ENCODE results near the gene PRDM16. TPM values are rescaled to one million over a fixed set of nuclear protein-coding genes. Genes with fewer than 3 reads are reported as not detected.

The PRDM16 gene
- total and polyA plus RNA-seq, 2 of the 8 experiments (the other 6 are each of a cell fraction or from before 2014, with no cell fraction given), result 0.39 to 0.43 TPM

GRCh38 chr1:3483801-3484444 lies 414.9 kb downstream of the PRDM16 start (continued):
- TF ChIP-seq EZH2 (IDR thresholded peaks at IDR 0.05; ENCODE audit: low read depth, low read length, severe bottlenecking) (no peak), RNF2 (IDR thresholded peaks at IDR 0.05; ENCODE audit: borderline replicate concordance, low read depth, low read length, missing control alignments, poor library complexity, severe bottlenecking) (no peak), PHF8 (conservative IDR thresholded peaks at IDR 0.05; ENCODE audit: low read depth, low read length) (no peak), FOSL1 (IDR thresholded peaks at IDR 0.05; ENCODE audit: insufficient read depth, low read depth, low read length) (no peak), GTF2F1 (IDR thresholded peaks at IDR 0.05; ENCODE audit: borderline replicate concordance, low read depth, low read length) (peak; percentile 80; the same call in 1 of the 2 replicates), POLR2A (IDR thresholded peaks at IDR 0.05; ENCODE audit: control extremely low read depth in 1 of 2, low read depth in 2 of 2, low read length in 2 of 2) (no peak; a peak in 1 of 3 replicates), CTCF (IDR thresholded peaks at IDR 0.05; ENCODE audit: control extremely low read depth in 1 of 3, insufficient read depth in 1 of 3, low read depth in 1 of 3, low read length in 3 of 3) (peak in 2 of 3 experiments; percentile 81 to 95; a peak in 3 of 4 replicates), CEBPB (IDR thresholded peaks at IDR 0.05; ENCODE audit: low read depth, low read length) (no peak; the same call in 1 of the 2 replicates), JUND (IDR thresholded peaks at IDR 0.05; ENCODE audit: low read length) (no peak), CHD2 (IDR thresholded peaks at IDR 0.05; ENCODE audit: low read length) (no peak), POU5F1 (IDR thresholded peaks at IDR 0.05; ENCODE audit: low read depth, low read length) (no peak), BACH1 (IDR thresholded peaks at IDR 0.05; ENCODE audit: low read length) (no peak), RAD21 (IDR thresholded peaks at IDR 0.05 in 1 of 2, conservative IDR thresholded peaks at IDR 0.05 in 1 of 2; ENCODE audit: low read depth in 2 of 2, low read length in 2 of 2) (peak; percentile 70 to 81), E2F6 (IDR thresholded peaks at IDR 0.05) (peak; percentile 49), SIX5 (IDR thresholded peaks at IDR 0.05; ENCODE audit: low read depth, low read length) (no peak), POLR2AphosphoS5 (IDR thresholded peaks at IDR 0.05; ENCODE audit: low read depth, low read length) (0 out of 2 replicates have a peak, but pooled peaks have one; percentile 53), ZNF274 (IDR thresholded peaks at IDR 0.05; ENCODE audit: borderline replicate concordance, extremely low read depth, low read length) (no peak), SP4 (IDR thresholded peaks at IDR 0.05; ENCODE audit: low read length) (peak; percentile 50; the same call in 1 of the 2 replicates), CBX8 (IDR thresholded peaks at IDR 0.05; ENCODE audit: borderline replicate concordance, low read depth, low read length) (no peak), SIN3A (conservative IDR thresholded peaks at IDR 0.05 in 1 of 2, IDR thresholded peaks at IDR 0.05 in 1 of 2; ENCODE audit: low read depth in 1 of 2, low read length in 2 of 2) (no peak), MAX (IDR thresholded peaks at IDR 0.05) (peak; percentile 75)

All from H1 (cell line).